Activated CD8-positive, alpha-beta memory T cell treated with anti-CD3 and anti-CD28 coated beads for 4 hours (primary cell): ENCODE data around the gene AGTR1.
"Not testable (repeated sequence)": the region's sequence is repeated elsewhere in the genome, so short reads cannot be mapped to it uniquely, and the experiment has no call there.

Experiments used
- DNase-seq, 2 donors: peaks; one replicate each; pipeline ENCODE4 v3.0.0-alpha.2; 2020; ENCODE audit warnings: low read depth in 2 of 2

Gene AGTR1

GRCh38 chr3:148718982-148719862 lies 21.5 kb downstream of the AGTR1 start:
- DNase-seq: no peak

- no peak for DNase-seq
Measured at GRCh38 chr3:148720873-148721272, 23.2 kb downstream of the AGTR1 start.

DNA sequence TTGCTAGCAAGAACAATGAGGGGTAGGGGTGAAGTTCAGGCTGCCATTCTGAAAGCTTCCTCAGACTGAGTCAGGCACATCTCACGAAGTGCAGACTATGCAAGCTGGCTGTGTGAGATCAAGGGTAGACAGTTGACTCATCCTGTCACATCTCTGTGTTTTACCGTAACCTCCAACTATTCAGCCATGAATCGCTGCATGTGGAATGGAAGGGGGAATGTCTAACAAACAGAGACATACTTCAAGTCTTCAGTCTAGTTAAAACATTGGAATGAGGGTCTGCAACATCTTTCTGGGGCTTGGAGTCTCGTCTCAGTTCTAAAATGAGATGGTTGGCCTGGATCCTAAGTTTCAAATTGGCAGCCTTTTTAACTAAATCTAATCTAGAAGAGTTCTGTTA lies 25.9 kb downstream of the AGTR1 start:
- no peak for DNase-seq

- no peak for DNase-seq
Measured at GRCh38 chr3:148727231-148727630, 29.5 kb downstream of the AGTR1 start.

- no peak for DNase-seq
Measured at GRCh38 chr3:148728753-148729152, 31.1 kb downstream of the AGTR1 start.

GRCh38 chr3:148729476-148730055 lies 31.9 kb downstream of the AGTR1 start:
- no peak for DNase-seq

DNA sequence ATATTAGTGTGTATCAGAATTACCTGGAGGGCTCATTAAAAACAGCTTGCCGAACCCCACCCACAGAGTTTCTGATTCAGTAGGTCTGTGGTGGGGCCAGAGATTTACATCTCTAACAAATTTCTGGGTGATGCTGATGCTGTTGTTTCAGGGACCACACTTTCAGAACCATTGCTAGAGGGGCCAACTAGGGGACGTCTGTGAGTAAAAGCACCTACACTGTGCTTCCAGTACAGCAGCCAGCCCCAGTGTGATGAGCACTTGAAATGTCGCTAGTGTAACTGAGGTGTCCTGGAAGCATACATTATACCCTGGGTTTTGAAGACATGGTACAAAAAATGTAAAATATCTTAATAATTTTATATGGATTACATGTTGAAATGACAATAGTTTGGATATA lies 33.0 kb downstream of the AGTR1 start:
- DNase-seq: no peak

GRCh38 chr3:148735597-148735996 lies 37.9 kb downstream of the AGTR1 start:
- DNase-seq: no peak

DNA sequence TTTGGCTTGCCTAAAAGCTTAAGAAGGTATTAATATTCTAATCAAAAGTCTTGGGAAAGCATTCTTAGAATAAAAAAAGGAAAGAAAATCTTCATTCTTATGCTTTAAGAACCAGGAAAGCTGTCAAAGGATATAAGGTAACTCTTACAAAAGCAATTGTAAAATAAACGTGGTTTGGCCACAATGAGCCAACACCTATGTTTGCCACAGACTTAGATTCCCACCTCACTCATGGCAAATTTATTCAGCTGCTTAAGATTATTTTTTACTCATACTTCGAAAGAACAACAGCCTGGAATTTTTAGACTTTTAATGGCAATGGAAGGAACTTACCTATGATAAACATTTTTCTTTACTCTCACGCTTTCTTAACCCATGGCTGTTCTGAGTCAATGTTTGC lies 38.4 kb downstream of the AGTR1 start:
- DNase-seq: no peak

- DNase-seq: no peak
Measured at GRCh38 chr3:148737104-148737530, 39.4 kb downstream of the AGTR1 start.

DNA sequence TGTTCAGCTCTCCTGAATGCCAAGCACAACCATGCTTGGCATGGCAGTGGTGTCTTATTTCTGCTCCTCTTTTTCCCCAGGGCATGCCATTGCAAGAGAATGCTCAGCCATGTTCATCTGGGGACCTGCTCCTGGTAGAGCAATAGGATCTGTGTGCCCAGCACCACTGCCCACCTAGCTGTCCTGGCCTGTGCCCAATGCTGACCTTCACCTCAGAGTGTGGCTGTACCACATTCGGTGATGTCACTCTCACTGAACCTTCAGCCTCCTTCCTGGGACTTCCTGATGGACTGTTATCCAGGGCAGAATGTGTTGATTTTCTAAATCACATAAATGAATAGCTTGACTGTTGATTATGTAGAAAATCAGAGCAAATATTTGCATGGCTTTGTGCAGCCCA lies 42.0 kb downstream of the AGTR1 start:
- no peak for DNase-seq

DNA sequence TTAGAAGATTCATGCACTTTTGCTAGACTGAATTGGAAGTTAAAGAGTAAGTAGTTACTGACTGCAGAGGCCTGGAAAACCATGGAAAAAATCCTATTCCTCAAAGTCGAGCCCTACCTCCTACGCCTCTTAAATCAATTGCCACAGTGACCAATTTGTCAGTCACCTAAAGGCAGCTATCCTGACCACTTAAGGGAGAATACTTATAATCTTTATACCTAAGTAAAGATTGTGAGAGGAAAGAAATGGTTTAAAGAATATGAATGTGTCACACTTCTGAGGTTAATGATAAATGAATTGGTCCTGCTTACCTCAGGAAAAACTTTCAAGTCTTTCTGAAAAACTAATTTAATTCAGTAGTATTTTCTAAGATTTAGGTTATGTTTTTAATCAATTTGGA lies 42.6 kb downstream of the AGTR1 start:
- no peak for DNase-seq

DNA sequence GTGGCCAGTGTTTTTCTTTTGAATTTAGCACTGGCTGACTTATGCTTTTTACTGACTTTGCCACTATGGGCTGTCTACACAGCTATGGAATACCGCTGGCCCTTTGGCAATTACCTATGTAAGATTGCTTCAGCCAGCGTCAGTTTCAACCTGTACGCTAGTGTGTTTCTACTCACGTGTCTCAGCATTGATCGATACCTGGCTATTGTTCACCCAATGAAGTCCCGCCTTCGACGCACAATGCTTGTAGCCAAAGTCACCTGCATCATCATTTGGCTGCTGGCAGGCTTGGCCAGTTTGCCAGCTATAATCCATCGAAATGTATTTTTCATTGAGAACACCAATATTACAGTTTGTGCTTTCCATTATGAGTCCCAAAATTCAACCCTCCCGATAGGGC lies 43.5 kb downstream of the AGTR1 start:
- no peak for DNase-seq

DNA sequence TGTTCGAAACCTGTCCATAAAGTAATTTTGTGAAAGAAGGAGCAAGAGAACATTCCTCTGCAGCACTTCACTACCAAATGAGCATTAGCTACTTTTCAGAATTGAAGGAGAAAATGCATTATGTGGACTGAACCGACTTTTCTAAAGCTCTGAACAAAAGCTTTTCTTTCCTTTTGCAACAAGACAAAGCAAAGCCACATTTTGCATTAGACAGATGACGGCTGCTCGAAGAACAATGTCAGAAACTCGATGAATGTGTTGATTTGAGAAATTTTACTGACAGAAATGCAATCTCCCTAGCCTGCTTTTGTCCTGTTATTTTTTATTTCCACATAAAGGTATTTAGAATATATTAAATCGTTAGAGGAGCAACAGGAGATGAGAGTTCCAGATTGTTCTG lies 44.4 kb downstream of the AGTR1 start:
- no peak for DNase-seq

- no peak for DNase-seq
Measured at GRCh38 chr3:148746053-148746452, 48.4 kb downstream of the AGTR1 start.

- DNase-seq: no peak
Measured at GRCh38 chr3:148748283-148748682, 50.6 kb downstream of the AGTR1 start.

- no peak for DNase-seq
Measured at GRCh38 chr3:148750296-148750695, 52.6 kb downstream of the AGTR1 start.

GRCh38 chr3:148751461-148751860 lies 53.8 kb downstream of the AGTR1 start:
- DNase-seq: no peak

DNA sequence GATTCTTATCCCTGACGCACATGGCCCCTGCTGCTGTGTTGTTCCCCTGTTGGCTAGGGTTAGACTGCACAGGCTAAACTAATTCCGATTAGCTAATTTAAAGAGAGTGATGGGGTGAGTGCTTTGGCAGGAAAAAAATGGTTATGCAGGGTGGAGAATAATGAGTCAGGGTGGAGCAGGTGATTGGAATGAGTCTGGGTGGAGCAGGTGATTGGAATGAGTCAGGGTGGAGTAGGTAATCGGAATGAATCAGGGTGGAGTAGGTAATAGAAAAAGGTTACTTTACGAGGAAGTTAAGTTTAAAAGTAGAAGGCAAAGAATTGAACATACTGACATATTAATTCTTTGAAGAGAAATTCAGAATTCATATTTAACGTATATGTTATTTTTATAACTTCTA lies 55.7 kb downstream of the AGTR1 start:
- DNase-seq: not testable (repeated sequence)

DNA sequence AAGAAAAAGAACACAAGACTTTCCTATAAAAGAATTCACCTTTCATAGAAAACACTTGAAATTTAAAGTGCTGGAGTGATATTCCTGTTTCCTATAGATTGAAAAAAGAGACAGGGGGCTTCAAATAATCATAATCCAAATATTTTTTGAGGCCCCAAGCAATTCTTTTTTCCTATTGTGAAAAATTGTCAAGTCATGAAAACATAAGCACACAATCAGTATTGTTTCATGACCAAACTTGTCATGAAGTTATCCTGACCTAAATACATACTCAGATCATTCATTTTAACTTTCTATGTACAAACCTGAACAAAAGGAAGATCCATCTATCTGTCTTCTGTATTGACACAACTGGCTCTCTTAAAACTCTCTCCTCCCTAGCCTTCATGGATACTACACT lies 57.9 kb downstream of the AGTR1 start:
- no peak for DNase-seq

DNA sequence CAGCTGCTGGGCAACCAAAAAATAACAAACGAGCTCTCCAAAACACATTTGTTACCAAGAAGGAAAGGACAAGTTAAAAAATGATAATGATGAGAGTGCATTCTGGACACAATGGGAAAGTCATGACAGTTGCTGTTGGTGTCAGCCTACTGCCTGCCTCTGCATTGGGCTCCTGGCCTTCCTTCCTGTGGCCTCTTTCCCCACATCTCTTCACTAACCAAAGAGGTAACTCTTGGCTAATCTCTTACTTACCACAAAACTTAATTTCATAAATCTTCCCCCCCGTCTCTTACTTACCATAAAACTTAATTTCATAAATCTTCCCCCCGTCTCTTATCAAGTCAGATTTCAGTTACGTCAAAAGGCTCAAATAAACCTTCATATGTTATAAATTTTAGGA lies 58.6 kb downstream of the AGTR1 start:
- no peak for DNase-seq

DNA sequence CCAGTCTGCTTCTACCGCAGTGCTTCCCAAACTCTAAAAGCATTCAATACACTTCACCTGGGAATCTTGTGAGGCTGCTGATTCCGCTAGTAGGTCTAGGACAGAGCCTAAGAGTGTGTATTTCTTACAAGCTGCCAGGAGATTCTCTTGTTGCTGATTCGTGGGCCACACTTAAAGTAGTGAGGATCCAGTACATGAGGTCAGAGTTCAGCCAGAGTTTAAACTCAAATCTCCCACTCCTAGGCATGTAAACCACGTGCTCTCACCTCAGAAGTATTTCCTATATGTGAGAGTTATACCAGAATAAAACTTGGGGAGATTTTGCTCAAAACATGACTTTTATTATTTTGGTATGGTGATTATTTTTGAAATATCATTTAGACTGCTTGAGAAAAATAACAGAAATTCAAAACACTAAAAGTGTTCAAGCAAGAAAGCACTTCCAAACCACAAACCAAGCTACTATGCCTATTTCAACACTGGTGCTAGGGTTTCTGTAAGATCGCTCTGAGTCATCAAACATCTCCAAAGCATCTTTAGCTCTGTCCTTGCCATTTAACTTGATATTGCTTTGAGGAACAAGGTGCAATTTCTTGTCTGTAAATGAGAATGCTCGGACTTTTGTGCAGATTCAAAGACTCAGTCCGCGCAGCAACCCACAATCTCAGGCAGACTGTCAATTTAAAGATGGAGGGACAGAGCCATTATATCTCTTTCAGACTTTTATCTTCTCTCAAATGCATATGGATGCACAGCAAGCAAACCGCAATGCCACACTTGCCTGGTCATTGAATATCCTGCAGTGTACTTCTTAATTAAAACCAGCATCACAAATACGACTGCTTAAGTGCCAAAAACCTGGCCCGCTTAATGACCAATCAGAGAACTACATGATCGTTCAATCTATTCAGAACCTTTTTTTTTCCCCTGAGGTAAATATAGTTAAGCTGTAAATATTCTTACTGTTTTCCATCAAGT lies 59.8 kb downstream of the AGTR1 start:
- no peak for DNase-seq
